GM19035 (cell line): ENCODE results near the gene TEAD3.

ENCODE experiments used
- ATAC-seq: cut with Tn5 transposase; IDR thresholded peaks from one replicate; pipeline ENCODE4 v1.9.1; 2021; ENCODE audit not compliant: unreplicated experiment

The TEAD3 gene

GRCh38 chr6:35514587-35514986, 17.7 kb upstream of the TEAD3 start:
- ATAC-seq: no peak

- ATAC-seq: no peak
These were observed 15.9 kb upstream of the TEAD3 start, which contains the start of gene TULP1 for GRCh38 chr6:35512740-35513139. TULP1 (minus strand) TSS chr6:35512896; CDS start chr6:35512858, 38 bp downstream.

GRCh38 chr6:35512006-35512405, 15.1 kb upstream of the TEAD3 start:
- no peak for ATAC-seq

GRCh38 chr6:35511562-35511941, 14.7 kb upstream of the TEAD3 start:
- no peak for ATAC-seq

GRCh38 chr6:35510916-35511561, 14.2 kb upstream of the TEAD3 start:
- ATAC-seq: no peak

- ATAC-seq: no peak
These were observed 11.7 kb upstream of the TEAD3 start for GRCh38 chr6:35508542-35508941.

GRCh38 chr6:35508027-35508426, 11.1 kb upstream of the TEAD3 start:
- ATAC-seq: no peak

GRCh38 chr6:35507221-35507620, 10.3 kb upstream of the TEAD3 start:
- no peak for ATAC-seq

GRCh38 chr6:35506536-35506935, 9.7 kb upstream of the TEAD3 start:
- ATAC-seq: no peak

GRCh38 chr6:35505999-35506412, 9.1 kb upstream of the TEAD3 start:
- no peak for ATAC-seq

GRCh38 chr6:35503534-35503933, 6.7 kb upstream of the TEAD3 start:
- ATAC-seq: no peak

GRCh38 chr6:35501784-35502183, 4.9 kb upstream of the TEAD3 start:
- ATAC-seq: no peak

GRCh38 chr6:35500782-35501181, 3.9 kb upstream of the TEAD3 start:
- no peak for ATAC-seq

- no peak for ATAC-seq
These were observed 2.5 kb upstream of the TEAD3 start for GRCh38 chr6:35499372-35499771.

- no peak for ATAC-seq
These were observed 1.7 kb upstream of the TEAD3 start for GRCh38 chr6:35498422-35499067.

- ATAC-seq: no peak
These were observed 917 bp upstream of the TEAD3 start for GRCh38 chr6:35497571-35498421.

- no peak for ATAC-seq
These were observed 641 bp downstream of the TEAD3 start for GRCh38 chr6:35496036-35496840.

GRCh38 chr6:35495258-35496035, 1.4 kb downstream of the TEAD3 start:
- ATAC-seq: no peak

GRCh38 chr6:35494161-35494563, 2.7 kb downstream of the TEAD3 start:
- no peak for ATAC-seq

GRCh38 chr6:35493307-35493983, 3.4 kb downstream of the TEAD3 start:
- ATAC-seq: no peak
